HS-27A (cell line): ENCODE data around the gene RTP5.
"Not testable (repeated sequence)": the region's sequence is repeated elsewhere in the genome, so short reads cannot be mapped to it uniquely, and the experiment has no call there.

Experiments
- DNase-seq: peaks from one replicate; pipeline ENCODE4 v3.0.0-alpha.2; 2012; ENCODE audit warnings: low read depth, missing footprints

The RTP5 gene

GRCh38 chr2:241902357-241902991 lies 32.9 kb downstream of the RTP5 start:
- no peak for DNase-seq

- no peak for DNase-seq
Observed at GRCh38 chr2:241903121-241904010, 33.8 kb downstream of the RTP5 start.

GRCh38 chr2:241904011-241904718 lies 34.6 kb downstream of the RTP5 start:
- no peak for DNase-seq

- DNase-seq: no peak
Observed at GRCh38 chr2:241904791-241905710, 35.5 kb downstream of the RTP5 start.

- no peak for DNase-seq
Observed at GRCh38 chr2:241905716-241906377, 36.3 kb downstream of the RTP5 start.

- not testable (repeated sequence) for DNase-seq
Observed at GRCh38 chr2:241906378-241906770, 36.8 kb downstream of the RTP5 start.

GRCh38 chr2:241906826-241907570 lies 37.5 kb downstream of the RTP5 start:
- no peak for DNase-seq

GRCh38 chr2:241907831-241908230 lies 38.3 kb downstream of the RTP5 start:
- not testable (repeated sequence) for DNase-seq

GRCh38 chr2:241908686-241909420 lies 39.3 kb downstream of the RTP5 start:
- DNase-seq: no peak

- DNase-seq: no peak
Observed at GRCh38 chr2:241909769-241910168, 40.2 kb downstream of the RTP5 start.

- no peak for DNase-seq
Observed at GRCh38 chr2:241910604-241911520, 41.3 kb downstream of the RTP5 start.

GRCh38 chr2:241911551-241911950 lies 42.0 kb downstream of the RTP5 start:
- DNase-seq: no peak

- DNase-seq: no peak
Observed at GRCh38 chr2:241912021-241912555, 42.6 kb downstream of the RTP5 start.

- DNase-seq: no peak
Observed at GRCh38 chr2:241913703-241914102, 44.2 kb downstream of the RTP5 start.

- no peak for DNase-seq
Observed at GRCh38 chr2:241914542-241914941, 45.0 kb downstream of the RTP5 start.

- DNase-seq: not testable (repeated sequence)
Observed at GRCh38 chr2:241921631-241922030, 52.1 kb downstream of the RTP5 start.

- no peak for DNase-seq
Observed at GRCh38 chr2:241922411-241922810, 52.9 kb downstream of the RTP5 start.
